HepG2 (cell line): Measurements from ENCODE around the gene CIROP. TPM values are rescaled to one million over a fixed set of nuclear protein-coding genes. Genes with fewer than 3 reads are reported as not detected.

Source experiments
- ARNT ChIP-seq: fragments of 450-650 bp; IDR thresholded peaks from 2 replicates; pipeline ENCODE4 v1.6.1; 2017
- GZF1 ChIP-seq: sonication (generic); formaldehyde crosslinking; IDR thresholded peaks from 2 replicates; pipeline ENCODE4 v1.5.1; 2020; ENCODE audit warnings: mild to moderate bottlenecking, missing genetic modification reagents
- HCFC1 ChIP-seq: fragments of 150-350 bp; IDR thresholded peaks from 2 replicates; pipeline ENCODE4 v1.6.1; 2014; ENCODE audit warnings: low read depth, low read length
- JUND ChIP-seq: sonication (generic); formaldehyde crosslinking; IDR thresholded peaks from 2 replicates; pipeline ENCODE4 v1.8.0; 2022; ENCODE audit warnings: mild to moderate bottlenecking, missing genetic modification reagents
- MEIS2 ChIP-seq: sonication (generic); formaldehyde crosslinking; IDR thresholded peaks from 2 replicates; pipeline ENCODE4 v1.9.0; 2021; ENCODE audit warnings: mild to moderate bottlenecking, missing genetic modification reagents
- MYNN ChIP-seq: sonication (generic); formaldehyde crosslinking; IDR thresholded peaks from 2 replicates; pipeline ENCODE4 v1.4.0; 2020; ENCODE audit warnings: mild to moderate bottlenecking, low read depth, missing genetic modification reagents
- NBN ChIP-seq: fragments of 450-650 bp; conservative IDR thresholded peaks from 2 replicates; pipeline ENCODE4 v1.6.1; 2017
- NCOR1 ChIP-seq: fragments of 200-600 bp; sonication (generic); IDR thresholded peaks from 2 replicates; pipeline ENCODE4 v1.7.0; 2017; ENCODE audit warnings: antibody characterized with exemption, low read length, borderline replicate concordance
- PRPF4 ChIP-seq: fragments of 200-400 bp; formaldehyde crosslinking; IDR thresholded peaks from 2 replicates; pipeline ENCODE4 v1.6.1; 2016; ENCODE audit warnings: low read length, low read depth; ENCODE audit not compliant: poor library complexity, severe bottlenecking
- RFXAP ChIP-seq: sonication (generic); formaldehyde crosslinking; IDR thresholded peaks from 2 replicates; pipeline ENCODE4 v1.4.0; 2020; ENCODE audit warnings: missing genetic modification reagents, borderline replicate concordance
- SKI ChIP-seq: fragments of 450-650 bp; IDR thresholded peaks from one replicate; pipeline ENCODE4 v1.6.1; 2018; ENCODE audit warnings: mild to moderate bottlenecking; ENCODE audit not compliant: partially characterized antibody
- STAT6 ChIP-seq: sonication (generic); formaldehyde crosslinking; IDR thresholded peaks from 2 replicates; pipeline ENCODE4 v1.4.0; 2020; ENCODE audit warnings: missing genetic modification reagents, mild to moderate bottlenecking, borderline replicate concordance
- TBX2 ChIP-seq: sonication (generic); formaldehyde crosslinking; IDR thresholded peaks from 2 replicates; pipeline ENCODE4 v1.5.0; 2020; ENCODE audit warnings: missing genetic modification reagents, mild to moderate bottlenecking, borderline replicate concordance
- TP53 ChIP-seq: sonication (generic); formaldehyde crosslinking; conservative IDR thresholded peaks from 2 replicates; pipeline ENCODE4 v1.4.0; 2020; ENCODE audit warnings: missing genetic modification reagents
- ZFP36L2 ChIP-seq: sonication (generic); formaldehyde crosslinking; IDR thresholded peaks from 2 replicates; pipeline ENCODE4 v1.4.0; 2020; ENCODE audit warnings: missing genetic modification reagents
- ZFP62 ChIP-seq: sonication (generic); formaldehyde crosslinking; IDR thresholded peaks from 2 replicates; pipeline ENCODE4 v1.4.0; 2020; ENCODE audit warnings: missing genetic modification reagents
- ZNF256 ChIP-seq: sonication (generic); formaldehyde crosslinking; conservative IDR thresholded peaks from 2 replicates; pipeline ENCODE4 v1.4.0; 2020; ENCODE audit warnings: missing genetic modification reagents
- ZNF430 ChIP-seq: sonication (generic); formaldehyde crosslinking; IDR thresholded peaks from 2 replicates; pipeline ENCODE4 v1.9.0; 2021; ENCODE audit warnings: mild to moderate bottlenecking, missing genetic modification reagents
- ZNF512 ChIP-seq: sonication (generic); formaldehyde crosslinking; IDR thresholded peaks from 2 replicates; pipeline ENCODE4 v1.4.0; 2020; ENCODE audit warnings: mild to moderate bottlenecking, missing genetic modification reagents
- ZNF589 ChIP-seq: sonication (generic); formaldehyde crosslinking; conservative IDR thresholded peaks from 2 replicates; pipeline ENCODE4 v1.8.0; 2022; ENCODE audit warnings: mild to moderate bottlenecking, moderate library complexity, missing genetic modification reagents
- ZNF615 ChIP-seq: sonication (generic); formaldehyde crosslinking; IDR thresholded peaks from 2 replicates; pipeline ENCODE4 v1.5.0; 2020; ENCODE audit warnings: mild to moderate bottlenecking, missing genetic modification reagents, borderline replicate concordance
- ZNF629 ChIP-seq: sonication (generic); formaldehyde crosslinking; conservative IDR thresholded peaks from 2 replicates; pipeline ENCODE4 v1.5.0; 2020; ENCODE audit warnings: missing genetic modification reagents
- ZNF644 ChIP-seq: IDR thresholded peaks from 2 replicates; pipeline ENCODE4 v1.6.1; 2016; ENCODE audit warnings: low read depth
- ZNF703 ChIP-seq: sonication (generic); formaldehyde crosslinking; IDR thresholded peaks from 2 replicates; pipeline ENCODE4 v1.5.1; 2020; ENCODE audit warnings: missing genetic modification reagents, mild to moderate bottlenecking, moderate library complexity, borderline replicate concordance
- ZNF749 ChIP-seq: sonication (generic); formaldehyde crosslinking; IDR thresholded peaks from 2 replicates; pipeline ENCODE4 v1.8.0; 2022; ENCODE audit warnings: mild to moderate bottlenecking, missing genetic modification reagents, moderate library complexity, borderline replicate concordance
- ZNF770 ChIP-seq: sonication (generic); formaldehyde crosslinking; IDR thresholded peaks from 2 replicates; pipeline ENCODE4 v1.5.0; 2020; ENCODE audit warnings: mild to moderate bottlenecking, missing genetic modification reagents
- polyA plus RNA-seq, 8 experiments: library from polyadenylated mRNA; depleted of rRNA in 3 of 8; stranded (reverse) in 7 of 8; unstranded in 1 of 8; fragments of >200 nt; fragmentation: Illumina TruSeq in 4 of 8; extraction: Trizol in 4 of 8; gene quantifications; 2 replicates each; pipeline versions ENCODE4 v1.2.1 to v1.2.3, GENCODE V29; 2011 to 2016; ENCODE audit warnings: low read depth in 4 of 8, missing spikeins in 1 of 8, mixed read lengths in 1 of 8; ENCODE audit not compliant: insufficient read depth in 1 of 8
- total RNA-seq, 5 experiments: library from RNA; depleted of rRNA; stranded (reverse); fragments of >200 nt; fragmentation: Illumina TruSeq; extraction: Trizol; gene quantifications; 2 replicates each; pipeline ENCODE4 v1.2.3, GENCODE V29; 2016; ENCODE audit warnings: low read depth in 1 of 5

CIROP gene
- total and polyA plus RNA-seq, 2 of the 13 experiments (the other 11 are each of a cell fraction or from before 2014, with no cell fraction given): 0.07 TPM; not detected in 1

- TF ChIP-seq TBX2 (CRISPR knock-in tag): no peak
- TF ChIP-seq ZFP36L2 (CRISPR knock-in tag): 0 out of 2 replicates have a peak, but pooled peaks have one; percentile 62
- no peak for TF ChIP-seq NCOR1
- no peak for TF ChIP-seq ZNF615 (CRISPR knock-in tag)
- no peak for TF ChIP-seq NBN
- peak; percentile 43; the same call in 1 of the 2 replicates for TF ChIP-seq ZNF749 (CRISPR knock-in tag)
- no peak for TF ChIP-seq ZFP62
- TF ChIP-seq ARNT: no peak
- TF ChIP-seq JUND (CRISPR knock-in tag): no peak
- no peak for TF ChIP-seq ZNF512 (CRISPR knock-in tag)
- TF ChIP-seq PRPF4: peak; percentile 76
- TF ChIP-seq ZNF589 (CRISPR knock-in tag): 0 out of 2 replicates have a peak, but pooled peaks have one; percentile 37
- peak; percentile 73; the same call in 1 of the 2 replicates for TF ChIP-seq MYNN (CRISPR knock-in tag)
- TF ChIP-seq ZNF703 (CRISPR knock-in tag): no peak
- TF ChIP-seq ZNF430 (CRISPR knock-in tag): no peak
- no peak for TF ChIP-seq ZNF770 (CRISPR knock-in tag)
- 0 out of 2 replicates have a peak, but pooled peaks have one; percentile 31 for TF ChIP-seq ZNF644 (CRISPR knock-in tag)
- no peak for TF ChIP-seq ZNF629 (CRISPR knock-in tag)
- TF ChIP-seq MEIS2: peak; percentile 73
- no peak for TF ChIP-seq GZF1 (CRISPR knock-in tag)
- TF ChIP-seq ZNF256 (CRISPR knock-in tag): no peak
- TF ChIP-seq HCFC1: no peak
- no peak for TF ChIP-seq SKI
- no peak for TF ChIP-seq STAT6
- TF ChIP-seq TP53 (CRISPR knock-in tag): no peak
- no peak; the same call in 1 of the 2 replicates for TF ChIP-seq RFXAP
These were observed 35.9 kb downstream of the CIROP start (continued) for GRCh38 chr14:23068789-23069412.
